ENCODE results near the gene ALOXE3.

ALOXE3 gene

DNA sequence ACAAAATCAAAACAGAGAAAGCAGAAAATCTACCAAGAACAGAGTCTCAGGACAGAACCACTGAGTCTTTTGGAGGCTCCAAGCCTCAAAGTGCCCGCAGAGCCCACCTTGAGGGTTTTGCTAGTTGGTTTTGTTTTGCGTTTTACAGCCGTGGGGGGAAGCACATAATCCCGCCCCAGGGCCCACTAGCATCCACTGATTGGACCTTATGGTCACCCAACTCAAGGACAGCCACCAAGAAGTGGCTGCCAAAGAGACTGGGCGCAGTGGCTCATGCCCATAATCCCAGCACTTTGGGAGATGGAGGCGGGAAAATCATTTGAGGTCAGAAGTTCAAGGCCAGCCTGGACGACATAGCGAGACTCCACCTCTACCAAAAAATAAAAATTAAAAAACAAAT is 69.6 kb downstream of the ALOXE3 start:
- no peak for DNase-seq (ENCODE audit: low spot score)

DNA sequence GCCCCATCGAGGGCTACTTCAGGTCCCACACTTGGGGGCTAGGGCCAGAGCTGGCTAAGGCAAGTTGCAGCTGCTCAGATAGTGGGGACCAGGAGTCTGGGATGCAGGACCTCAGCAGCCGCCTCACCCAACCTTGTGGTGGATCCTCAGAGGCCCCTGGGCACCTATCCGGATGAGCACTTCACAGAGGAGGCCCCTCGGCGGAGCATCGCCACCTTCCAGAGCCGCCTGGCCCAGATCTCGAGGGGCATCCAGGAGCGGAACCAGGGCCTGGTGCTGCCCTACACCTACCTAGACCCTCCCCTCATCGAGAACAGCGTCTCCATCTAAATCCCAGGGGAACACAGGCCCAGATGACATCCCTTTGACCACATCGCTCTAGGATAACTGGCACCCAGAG is 70.1 kb downstream of the ALOXE3 start:
- DNase-seq (ENCODE audit: low spot score) = no peak

DNA sequence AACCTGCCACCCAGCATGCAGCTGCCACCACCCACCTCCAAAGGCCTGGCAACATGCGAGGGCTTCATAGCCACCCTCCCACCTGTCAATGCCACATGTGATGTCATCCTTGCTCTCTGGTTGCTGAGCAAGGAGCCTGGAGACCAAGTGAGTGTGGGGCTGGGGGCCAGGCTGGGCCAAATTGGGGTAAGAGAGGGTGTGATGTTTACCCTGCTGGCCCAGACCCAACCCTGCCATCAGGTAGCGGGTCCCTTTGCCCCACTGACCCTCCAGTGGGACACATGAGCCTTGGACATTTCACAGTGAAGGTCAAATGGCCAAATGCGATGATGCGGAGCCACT is 70.6 kb downstream of the ALOXE3 start:
- no peak for DNase-seq (ENCODE audit: low spot score)

DNA sequence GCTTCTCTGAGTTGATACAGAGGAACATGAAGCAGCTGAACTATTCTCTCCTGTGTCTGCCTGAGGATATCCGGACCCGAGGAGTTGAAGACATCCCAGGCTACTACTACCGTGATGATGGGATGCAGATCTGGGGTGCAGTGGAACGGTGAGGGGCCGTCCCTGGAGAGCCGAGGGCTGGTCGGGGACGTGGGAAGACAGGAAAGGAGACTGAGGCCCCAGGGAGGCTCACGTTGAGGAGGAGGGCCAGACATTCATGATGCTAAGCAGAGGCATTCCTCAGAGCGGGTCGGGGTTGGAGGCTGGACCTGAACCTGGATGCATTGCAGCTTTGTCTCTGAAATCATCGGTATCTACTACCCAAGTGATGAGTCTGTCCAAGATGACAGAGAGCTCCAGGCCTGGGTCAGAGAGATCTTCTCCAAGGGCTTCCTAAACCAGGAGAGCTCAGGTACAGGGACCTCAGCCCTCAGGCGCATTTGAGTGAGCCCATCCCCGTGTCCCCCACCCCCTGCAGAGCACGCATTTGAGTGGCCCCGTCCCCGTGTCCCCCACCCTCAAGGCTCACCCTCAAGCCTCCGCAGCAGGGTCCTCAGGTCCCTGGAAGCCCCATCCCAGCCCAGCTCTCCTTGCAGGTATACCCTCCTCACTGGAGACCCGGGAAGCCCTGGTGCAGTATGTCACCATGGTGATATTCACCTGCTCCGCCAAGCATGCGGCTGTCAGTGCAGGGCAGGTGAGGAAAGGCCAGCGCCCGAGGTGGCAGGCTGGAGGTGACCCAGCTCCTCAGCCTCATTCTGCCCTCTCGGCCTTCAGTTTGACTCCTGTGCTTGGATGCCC is 71.2 kb downstream of the ALOXE3 start:
- no peak for DNase-seq (ENCODE audit: low spot score)

DNA sequence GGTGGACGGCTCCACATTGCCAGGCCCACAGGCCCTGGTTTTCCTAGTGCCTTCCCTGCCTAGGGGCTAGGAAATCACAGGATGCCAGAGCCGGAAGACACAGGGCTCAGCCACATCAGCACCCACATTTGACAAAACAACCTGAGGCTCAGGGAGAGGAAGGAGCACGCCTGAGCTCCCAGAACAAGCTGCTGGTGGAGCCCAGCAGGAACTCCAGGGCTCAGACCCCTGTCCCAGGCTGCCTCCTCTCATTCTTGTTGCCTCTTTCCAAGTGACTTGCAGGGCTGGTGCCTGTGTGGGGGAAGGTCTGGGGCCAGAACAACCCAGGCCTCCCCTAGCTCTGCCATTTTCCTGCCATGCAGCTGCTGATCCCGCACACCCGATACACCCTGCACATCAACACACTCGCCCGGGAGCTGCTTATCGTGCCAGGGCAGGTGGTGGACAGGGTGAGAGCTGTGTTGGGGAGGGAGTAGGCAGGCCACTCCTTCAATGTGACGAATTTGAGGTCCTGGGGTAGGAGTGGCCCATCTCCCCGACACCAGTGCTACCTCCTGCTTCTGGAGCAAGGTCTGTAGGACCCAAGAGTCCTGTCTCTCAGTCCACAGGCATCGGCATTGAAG is 71.9 kb downstream of the ALOXE3 start:
- DNase-seq (ENCODE audit: low spot score) = no peak
